Glutamatergic neuron (in vitro differentiated cells): ENCODE results near the gene UGT1A4. TPM values are rescaled to one million over a fixed set of nuclear protein-coding genes. Genes with fewer than 3 reads are reported as not detected.

Experiments
- DNase-seq: peaks from one replicate; pipeline ENCODE4 v3.0.0; 2022
- H3K27ac Mint-ChIP-seq: one replicate; pipeline ENCODE4 v1.8.0; 2020; ENCODE audit warnings: mild to moderate bottlenecking, mixed read lengths, inconsistent platforms; ENCODE audit not compliant: unreplicated experiment
- H3K27me3 Mint-ChIP-seq: one replicate; pipeline ENCODE4 v1.8.0; 2020; ENCODE audit warnings: mild to moderate bottlenecking, moderate library complexity, mixed read lengths, inconsistent platforms; ENCODE audit not compliant: unreplicated experiment
- H3K36me3 Mint-ChIP-seq: one replicate; pipeline ENCODE4 v1.8.0; 2020; ENCODE audit warnings: mild to moderate bottlenecking, mixed read lengths, inconsistent platforms; ENCODE audit not compliant: unreplicated experiment
- H3K4me1 Mint-ChIP-seq: one replicate; pipeline ENCODE4 v1.8.0; 2020; ENCODE audit warnings: mild to moderate bottlenecking, low read depth, mixed read lengths, inconsistent platforms; ENCODE audit not compliant: unreplicated experiment
- H3K4me3 Mint-ChIP-seq: one replicate; pipeline ENCODE4 v1.8.0; 2020; ENCODE audit warnings: mild to moderate bottlenecking, mixed read lengths, inconsistent platforms; ENCODE audit not compliant: unreplicated experiment
- H3K9me3 Mint-ChIP-seq: one replicate; pipeline ENCODE4 v1.8.0; 2020; ENCODE audit warnings: mild to moderate bottlenecking, moderate library complexity, mixed read lengths, inconsistent platforms; ENCODE audit not compliant: unreplicated experiment
- CTCF ChIP-seq: fragments of 200-600 bp; sonication (generic); IDR thresholded peaks from one replicate; pipeline ENCODE4 v1.5.0; 2021; ENCODE audit not compliant: partially characterized antibody, unreplicated experiment
- total RNA-seq: library from RNA; stranded (reverse); fragmentation: NEBNext Ultra II Directional; extraction: Animal tissue kit (Norgen Biotek cat#: 25700); gene quantifications from one replicate; pipeline ENCODE4 v1.2.1, GENCODE V29; 2021; ENCODE audit not compliant: unreplicated experiment

The UGT1A4 gene
- total RNA-seq, 1 donor from 2014 or later: not detected

GRCh38 chr2:233807215-233807865 is 88.8 kb downstream of the UGT1A4 start:
- Mint-ChIP-seq H3K4me1 (no peaks in the 10 kb centered on the region), H3K36me3 (no peaks in the 10 kb centered on the region), H3K27me3 (peaks cover 4% of the 10 kb centered on the region), H3K4me3 (no peak overlapping the region), H3K9me3 (peaks cover 5% of the 10 kb centered on the region), H3K27ac (no peak overlapping the region)
- no peak for DNase-seq
- no peak for TF ChIP-seq CTCF

DNA sequence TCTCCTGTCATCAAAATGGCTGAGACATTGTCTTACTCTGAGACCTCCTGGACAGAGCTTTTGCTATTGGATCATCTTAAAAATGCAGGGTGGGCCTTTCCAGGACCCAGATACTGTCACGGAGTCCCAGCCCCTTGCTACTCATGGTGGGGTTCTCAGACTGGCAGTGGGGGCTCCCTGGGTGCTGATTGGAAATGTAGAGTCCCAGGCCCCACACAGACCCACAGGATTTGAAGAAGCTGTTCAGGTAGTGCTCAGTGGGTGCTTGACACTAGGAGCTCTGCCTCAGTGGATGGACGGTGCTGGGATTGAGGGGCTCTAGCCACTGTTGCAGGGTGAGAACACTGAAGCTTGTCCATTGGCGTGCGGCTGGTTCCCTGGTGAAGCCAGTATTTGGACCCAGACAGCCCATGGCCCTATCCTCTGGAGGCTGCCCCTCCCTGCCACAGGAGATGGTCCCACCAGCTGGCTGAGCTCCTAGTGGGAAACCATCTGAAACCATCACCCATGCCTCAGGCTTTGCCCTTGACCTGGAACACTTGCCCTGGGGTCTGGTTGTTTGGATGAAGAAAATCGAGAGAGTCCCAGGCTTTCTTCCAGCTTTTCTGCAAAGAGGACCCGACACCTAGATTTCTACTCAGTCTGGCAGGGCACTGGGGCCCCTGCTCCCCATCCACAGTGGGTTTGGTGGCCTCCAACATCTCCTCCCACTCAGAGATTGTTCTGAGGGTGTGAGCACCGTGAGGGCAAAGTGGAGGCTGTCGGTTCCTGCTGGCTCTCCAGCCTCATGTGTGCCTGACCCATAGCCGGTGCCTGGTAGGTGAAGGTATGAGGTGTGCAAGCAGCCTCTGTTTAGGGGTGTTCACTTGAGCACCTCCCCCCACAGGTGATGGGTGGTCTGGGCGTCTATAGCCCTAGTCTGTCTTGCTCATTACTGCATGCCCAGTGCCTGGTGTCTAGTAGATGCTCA is 89.7 kb downstream of the UGT1A4 start:
- no peak for TF ChIP-seq CTCF
- H3K36me3 Mint-ChIP-seq: no peaks in the 10 kb centered on the region
- H3K27ac Mint-ChIP-seq: no peak overlapping the region
- no peaks in the 10 kb centered on the region for H3K4me1 Mint-ChIP-seq
- peaks cover 5% of the 10 kb centered on the region for H3K9me3 Mint-ChIP-seq
- H3K4me3 Mint-ChIP-seq: no peak overlapping the region
- H3K27me3 Mint-ChIP-seq: peaks cover 4% of the 10 kb centered on the region
- DNase-seq: no peak

DNA sequence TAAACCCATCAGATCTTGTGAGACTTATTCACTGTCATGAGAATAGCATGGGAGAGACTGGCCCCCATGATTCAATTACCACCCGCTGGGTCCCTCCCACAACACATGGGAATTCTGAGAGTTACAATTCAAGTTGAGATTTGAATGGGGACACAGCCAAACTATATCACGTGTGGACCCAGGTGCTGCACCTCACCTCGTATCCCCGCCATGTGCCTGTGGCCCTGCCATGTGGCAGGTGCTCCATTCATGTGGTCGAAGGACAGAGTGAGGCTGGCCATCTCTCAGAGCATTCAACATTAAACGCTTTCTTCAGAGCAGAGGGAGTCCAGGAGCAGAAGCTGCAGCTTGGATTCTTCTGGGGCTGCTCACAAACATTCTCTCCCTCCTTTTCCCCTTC is 91.8 kb downstream of the UGT1A4 start:
- TF ChIP-seq CTCF: no peak
- Mint-ChIP-seq H3K4me3 (no peak overlapping the region), H3K4me1 (no peaks in the 10 kb centered on the region), H3K36me3 (no peaks in the 10 kb centered on the region), H3K27me3 (no peaks in the 10 kb centered on the region), H3K27ac (no peak overlapping the region), H3K9me3 (peaks cover 5% of the 10 kb centered on the region)
- no peak for DNase-seq

GRCh38 chr2:233811087-233811486 is 92.6 kb downstream of the UGT1A4 start:
- DNase-seq: no peak
- no peak for TF ChIP-seq CTCF
- H3K4me3 Mint-ChIP-seq: no peak overlapping the region
- peaks cover 5% of the 10 kb centered on the region for H3K9me3 Mint-ChIP-seq
- H3K36me3 Mint-ChIP-seq: no peaks in the 10 kb centered on the region
- H3K27ac Mint-ChIP-seq: no peak overlapping the region
- H3K4me1 Mint-ChIP-seq: no peaks in the 10 kb centered on the region
- H3K27me3 Mint-ChIP-seq: no peaks in the 10 kb centered on the region

- Mint-ChIP-seq H3K36me3 (no peaks in the 10 kb centered on the region), H3K9me3 (peaks cover 5% of the 10 kb centered on the region), H3K27ac (no peak overlapping the region), H3K4me3 (no peak overlapping the region), H3K27me3 (no peaks in the 10 kb centered on the region), H3K4me1 (peaks cover 3% of the 10 kb centered on the region)
- TF ChIP-seq CTCF: no peak
- no peak for DNase-seq
Observed at GRCh38 chr2:233811732-233812131, 93.2 kb downstream of the UGT1A4 start.
